NT2/D1 (cell line): Measurements from ENCODE around the gene ZNF497.

ENCODE experiments used
- SUZ12 ChIP-seq: IDR thresholded peaks from 2 replicates; pipeline ENCODE4 v1.6.1; 2011; ENCODE audit not compliant: insufficient read length, insufficient read depth; ENCODE audit errors: extremely low read depth
- YY1 ChIP-seq: IDR thresholded peaks from 2 replicates; pipeline ENCODE4 v1.6.1; 2011; ENCODE audit not compliant: insufficient read length, insufficient read depth

- TF ChIP-seq YY1, result no peak
- TF ChIP-seq SUZ12, result no peak
Measured at GRCh38 chr19:58408152-58409009, 45.8 kb upstream of the ZNF497 start, which contains the start of gene ZNF584.
